Activated CD8-positive, alpha-beta T cell treated with anti-CD3 and anti-CD28 coated beads, Interleukin-2, amount 10 ng/mL, durations not matched to agents 7 days and 5 days (primary cell): ENCODE data around the gene CTNNA2. TPM values are rescaled to one million over a fixed set of nuclear protein-coding genes. Genes with fewer than 3 reads are reported as not detected.

Source experiments
- ATAC-seq: fragments of 150-1000 bp; cut with Tn5 transposase; one replicate; pipeline ENCODE4 v1.10.0; 2021; ENCODE audit warnings: moderate library complexity
- CTCF ChIA-PET: fragments of 350-600 bp; sonication (Branson Sonifier 250); formaldehyde crosslinking; loops from one replicate; lab custom pipeline; 2021; ENCODE audit warnings: antibody characterized with exemption; lab: Charles Lee
- POLR2A ChIA-PET: fragments of 350-600 bp; sonication (Branson Sonifier 250); formaldehyde crosslinking; loops from one replicate; lab custom pipeline; 2021; ENCODE audit warnings: antibody characterized with exemption; lab: Charles Lee
- DNase-seq: peaks from one replicate; pipeline ENCODE4 v3.0.0-alpha.2; 2020
- H3K27ac Mint-ChIP-seq: one replicate; pipeline ENCODE4 v1.8.0; 2021; ENCODE audit warnings: mild to moderate bottlenecking, mixed read lengths
- H3K27me3 Mint-ChIP-seq: one replicate; pipeline ENCODE4 v1.8.0; 2021; ENCODE audit warnings: low read depth, mixed read lengths
- H3K36me3 Mint-ChIP-seq: one replicate; pipeline ENCODE4 v1.8.0; 2021; ENCODE audit warnings: low read depth, mixed read lengths
- H3K4me1 Mint-ChIP-seq: one replicate; pipeline ENCODE4 v1.8.0; 2021; ENCODE audit warnings: low read depth, mixed read lengths
- H3K4me3 Mint-ChIP-seq: one replicate; pipeline ENCODE4 v1.8.0; 2021; ENCODE audit warnings: mild to moderate bottlenecking, mixed read lengths
- H3K9me3 Mint-ChIP-seq: one replicate; pipeline ENCODE4 v1.8.0; 2022; ENCODE audit warnings: mixed read lengths; ENCODE audit not compliant: insufficient read depth
- total RNA-seq, 2 experiments: library from RNA; stranded (reverse); gene quantifications; one replicate each; pipeline ENCODE4 v1.2.3, GENCODE V29; 2021

CTNNA2 gene
- total RNA-seq, 2 experiments from 2014 or later: not detected

DNA sequence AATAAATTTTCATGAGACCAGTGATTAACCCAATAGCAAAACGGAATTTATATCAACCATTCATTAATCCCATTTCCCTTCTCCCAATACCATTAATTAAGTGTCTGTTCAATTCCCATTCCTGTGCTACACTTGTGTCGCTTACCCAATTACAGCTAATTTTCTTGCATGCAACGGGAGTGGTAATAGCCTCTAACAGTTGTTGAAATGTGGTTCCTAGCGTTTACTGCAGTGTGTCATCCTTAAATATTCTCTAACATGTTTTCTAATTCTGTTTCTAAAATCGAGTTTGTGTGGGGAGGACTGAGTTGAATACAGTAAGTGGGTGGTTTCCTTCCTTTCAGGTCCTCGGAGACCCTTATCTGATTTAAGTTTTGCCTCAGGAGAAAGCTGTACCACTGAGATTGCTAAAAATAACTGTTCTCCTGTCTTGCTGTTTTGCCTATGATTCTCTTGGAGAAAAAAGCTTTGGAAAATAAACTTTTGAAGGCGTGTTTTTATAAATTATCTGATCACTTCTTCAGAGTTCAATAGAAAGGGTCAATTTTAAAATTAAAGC lies 851.0 kb downstream of the CTNNA2 start:
- no peaks in the 10 kb centered on the region for H3K36me3 Mint-ChIP-seq
- H3K27ac Mint-ChIP-seq: no peak overlapping the region
- H3K27me3 Mint-ChIP-seq: no peaks in the 10 kb centered on the region
- H3K4me3 Mint-ChIP-seq: no peak overlapping the region
- no peaks in the 10 kb centered on the region for H3K9me3 Mint-ChIP-seq
- ChIA-PET CTCF (no interaction called here), POLR2A (no interaction called here)
- DNase-seq (no peak), ATAC-seq (no peak)
- H3K4me1 Mint-ChIP-seq: no peaks in the 10 kb centered on the region

DNA sequence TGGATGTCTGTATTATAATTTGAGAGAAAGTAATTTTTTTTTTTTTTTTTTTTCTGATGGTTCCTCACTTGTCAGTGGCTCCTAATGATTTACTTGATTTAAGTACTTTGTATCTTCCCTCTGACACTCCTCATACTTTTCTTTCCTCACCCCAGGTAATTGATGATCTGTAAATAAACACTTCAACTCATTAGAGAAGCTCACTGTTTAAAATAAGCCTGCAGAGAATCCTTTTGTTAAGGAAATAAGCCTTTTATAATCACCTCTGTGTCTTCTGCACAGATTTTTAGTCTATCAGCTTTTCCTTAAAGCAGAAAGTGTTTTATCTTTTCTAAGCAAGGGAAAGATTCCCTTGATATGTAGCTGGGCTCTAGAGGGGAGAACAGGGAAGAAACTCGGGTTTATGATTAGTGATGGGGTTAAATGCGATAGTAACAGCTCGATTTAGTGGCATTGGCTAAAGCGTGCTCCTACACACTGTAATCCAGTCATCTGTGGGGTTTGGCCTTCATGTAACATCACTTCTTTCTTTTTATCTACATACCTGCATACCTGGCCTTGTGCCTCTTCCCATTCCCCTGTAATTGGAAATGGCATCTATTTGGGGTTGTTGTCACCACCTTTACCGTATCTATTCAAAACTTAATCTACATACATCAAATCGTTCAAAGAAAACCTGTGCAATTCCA lies 851.8 kb downstream of the CTNNA2 start:
- ChIA-PET CTCF (no interaction called here), POLR2A (no interaction called here)
- Mint-ChIP-seq H3K36me3 (no peaks in the 10 kb centered on the region), H3K27ac (no peak overlapping the region), H3K27me3 (no peaks in the 10 kb centered on the region), H3K4me1 (no peaks in the 10 kb centered on the region), H3K9me3 (no peaks in the 10 kb centered on the region), H3K4me3 (no peak overlapping the region)
- ATAC-seq (no peak), DNase-seq (no peak)

DNA sequence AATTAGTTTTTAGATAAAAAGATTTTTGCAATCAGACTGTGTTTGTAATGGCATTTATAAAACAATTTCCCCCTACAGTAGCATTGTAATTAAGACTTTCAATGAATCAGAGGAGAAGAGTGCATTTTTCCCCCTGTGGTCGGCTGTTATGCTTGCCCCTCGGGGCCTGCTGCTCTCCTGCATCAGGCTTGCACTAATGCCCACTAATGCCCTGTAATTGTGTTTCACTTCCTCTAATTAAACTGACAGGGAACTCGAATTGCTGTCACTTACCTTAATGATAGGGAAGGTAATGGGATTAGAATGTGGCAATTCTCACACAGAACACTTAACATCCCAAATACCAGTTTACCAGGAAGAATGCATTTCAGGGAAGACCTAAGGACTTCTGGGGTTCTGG lies 852.9 kb downstream of the CTNNA2 start:
- H3K4me3 Mint-ChIP-seq: no peak overlapping the region
- no peaks in the 10 kb centered on the region for H3K4me1 Mint-ChIP-seq
- CTCF ChIA-PET: no interaction called here
- no peaks in the 10 kb centered on the region for H3K9me3 Mint-ChIP-seq
- H3K36me3 Mint-ChIP-seq: no peaks in the 10 kb centered on the region
- no peaks in the 10 kb centered on the region for H3K27me3 Mint-ChIP-seq
- ATAC-seq (no peak), DNase-seq (no peak)
- POLR2A ChIA-PET: no interaction called here
- no peak overlapping the region for H3K27ac Mint-ChIP-seq

DNA sequence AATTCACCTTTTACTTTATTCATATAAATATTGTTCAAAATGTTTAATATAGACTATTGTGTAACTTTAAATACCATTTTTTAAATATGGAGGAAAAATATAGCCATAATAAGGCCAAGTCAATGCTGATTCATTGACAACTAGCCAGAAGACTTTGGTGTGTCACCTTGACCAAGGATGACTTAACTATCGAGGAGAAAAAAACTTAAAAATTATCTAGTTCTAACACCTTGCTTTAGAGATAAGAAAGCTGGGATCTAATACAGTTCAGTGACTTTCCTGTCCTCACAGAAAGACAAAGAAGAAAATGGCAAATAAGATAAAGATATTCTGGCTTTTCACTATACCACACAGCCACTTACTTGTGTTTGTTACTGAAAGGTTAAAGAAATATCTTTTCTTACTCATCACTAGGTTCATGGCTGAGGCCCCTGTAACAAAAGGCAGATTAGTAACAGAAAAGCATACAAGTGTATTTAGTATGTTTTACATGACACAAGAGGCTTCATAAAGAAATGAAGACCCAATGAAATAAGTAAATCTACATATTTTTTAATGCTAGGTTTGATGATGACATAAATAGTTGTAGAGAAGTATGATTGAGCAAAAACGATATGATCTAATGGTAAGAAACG lies 857.6 kb downstream of the CTNNA2 start:
- Mint-ChIP-seq H3K9me3 (no peaks in the 10 kb centered on the region), H3K36me3 (no peaks in the 10 kb centered on the region), H3K27me3 (no peaks in the 10 kb centered on the region), H3K4me1 (no peaks in the 10 kb centered on the region), H3K4me3 (no peak overlapping the region), H3K27ac (no peak overlapping the region)
- ATAC-seq: no peak
- ChIA-PET CTCF (no interaction called here), POLR2A (no interaction called here)
- DNase-seq: no peak

GRCh38 chr2:80374105-80374504 lies 861.3 kb downstream of the CTNNA2 start:
- no peak for ATAC-seq
- Mint-ChIP-seq H3K4me1 (no peaks in the 10 kb centered on the region), H3K9me3 (no peaks in the 10 kb centered on the region), H3K36me3 (no peaks in the 10 kb centered on the region), H3K4me3 (no peak overlapping the region), H3K27ac (no peak overlapping the region), H3K27me3 (no peaks in the 10 kb centered on the region)
- ChIA-PET POLR2A (no interaction called here), CTCF (no interaction called here)
- DNase-seq: no peak

DNA sequence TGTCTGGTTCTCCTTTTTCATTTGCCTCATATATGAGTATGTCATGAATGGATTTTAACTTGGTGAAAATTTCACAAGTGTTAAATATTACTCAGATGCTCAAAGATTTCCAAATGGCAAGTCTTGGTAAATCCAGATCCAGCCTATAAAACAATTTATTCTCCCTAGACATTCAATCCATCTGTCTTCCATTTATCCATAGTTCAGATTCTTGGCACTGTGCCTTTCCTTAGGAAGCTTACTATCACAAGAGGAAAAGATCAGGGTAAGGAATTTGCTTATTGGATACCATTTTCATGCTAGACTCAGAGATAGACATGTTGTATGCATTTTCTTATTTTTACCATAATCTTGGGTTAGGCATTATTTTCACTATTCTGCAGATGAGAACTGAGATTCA lies 864.2 kb downstream of the CTNNA2 start:
- ChIA-PET POLR2A (no interaction called here), CTCF (no interaction called here)
- DNase-seq (no peak), ATAC-seq (no peak)
- Mint-ChIP-seq H3K27me3 (no peaks in the 10 kb centered on the region), H3K4me1 (no peaks in the 10 kb centered on the region), H3K9me3 (no peaks in the 10 kb centered on the region), H3K36me3 (no peaks in the 10 kb centered on the region), H3K4me3 (no peak overlapping the region), H3K27ac (no peak overlapping the region)

GRCh38 chr2:80380736-80381135 lies 867.9 kb downstream of the CTNNA2 start:
- Mint-ChIP-seq H3K36me3 (no peaks in the 10 kb centered on the region), H3K27ac (no peak overlapping the region), H3K9me3 (no peaks in the 10 kb centered on the region), H3K4me3 (no peak overlapping the region), H3K27me3 (no peaks in the 10 kb centered on the region), H3K4me1 (no peaks in the 10 kb centered on the region)
- ChIA-PET POLR2A (no interaction called here), CTCF (no interaction called here)
- DNase-seq (no peak), ATAC-seq (no peak)

- DNase-seq (no peak), ATAC-seq (no peak)
- Mint-ChIP-seq H3K36me3 (no peaks in the 10 kb centered on the region), H3K27me3 (no peaks in the 10 kb centered on the region), H3K9me3 (no peaks in the 10 kb centered on the region), H3K4me1 (no peaks in the 10 kb centered on the region), H3K4me3 (no peak overlapping the region), H3K27ac (no peak overlapping the region)
- ChIA-PET POLR2A (no interaction called here), CTCF (no interaction called here)
Measured at GRCh38 chr2:80381666-80382065, 868.8 kb downstream of the CTNNA2 start.

DNA sequence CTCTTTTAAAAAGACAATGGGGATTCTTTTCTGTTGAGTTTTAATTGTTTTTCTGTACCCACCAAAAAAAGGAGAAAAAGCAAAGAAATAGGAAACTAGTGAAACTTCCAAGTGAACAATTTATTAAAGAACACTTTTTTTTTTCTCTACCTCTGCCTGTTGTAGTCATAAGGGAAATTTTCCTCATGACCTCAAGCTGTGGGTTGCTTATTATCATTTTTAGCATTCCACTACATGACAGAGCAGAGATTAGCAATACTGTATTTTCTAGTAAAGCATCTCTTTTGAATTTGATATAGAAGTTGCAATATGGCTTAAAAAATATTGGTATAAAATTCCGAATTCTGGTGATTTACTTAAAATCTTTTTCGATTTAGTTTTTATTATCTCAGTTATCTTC lies 879.6 kb downstream of the CTNNA2 start:
- Mint-ChIP-seq H3K4me1 (no peaks in the 10 kb centered on the region), H3K4me3 (no peak overlapping the region), H3K27me3 (no peaks in the 10 kb centered on the region), H3K27ac (no peak overlapping the region), H3K36me3 (no peaks in the 10 kb centered on the region), H3K9me3 (peaks cover 5% of the 10 kb centered on the region)
- POLR2A ChIA-PET: no interaction called here
- CTCF ChIA-PET: no interaction called here
- ATAC-seq (no peak), DNase-seq (no peak)

DNA sequence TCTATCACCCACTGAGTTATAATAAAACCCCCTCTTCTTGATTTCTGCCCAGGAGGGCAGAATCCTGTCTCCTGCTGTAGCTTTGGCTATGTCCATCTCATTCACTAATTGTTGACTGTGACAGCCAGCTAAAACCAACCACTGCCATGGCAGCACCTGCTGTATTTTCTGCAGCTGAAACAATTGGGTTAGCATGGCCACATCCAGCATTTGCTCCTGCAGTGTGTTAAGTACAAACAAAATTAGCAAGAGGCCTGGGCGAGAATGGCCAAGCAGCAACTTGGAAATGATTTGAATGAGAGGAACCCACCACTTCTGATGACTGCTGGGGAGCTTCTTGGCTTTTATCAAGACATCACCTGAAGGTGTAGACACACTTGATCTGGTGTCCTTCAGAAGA lies 881.1 kb downstream of the CTNNA2 start:
- Mint-ChIP-seq H3K4me3 (no peak overlapping the region), H3K36me3 (no peaks in the 10 kb centered on the region), H3K4me1 (no peaks in the 10 kb centered on the region), H3K27me3 (no peaks in the 10 kb centered on the region), H3K9me3 (no peaks in the 10 kb centered on the region), H3K27ac (no peak overlapping the region)
- DNase-seq (no peak), ATAC-seq (no peak)
- CTCF ChIA-PET: no interaction called here
- POLR2A ChIA-PET: no interaction called here

DNA sequence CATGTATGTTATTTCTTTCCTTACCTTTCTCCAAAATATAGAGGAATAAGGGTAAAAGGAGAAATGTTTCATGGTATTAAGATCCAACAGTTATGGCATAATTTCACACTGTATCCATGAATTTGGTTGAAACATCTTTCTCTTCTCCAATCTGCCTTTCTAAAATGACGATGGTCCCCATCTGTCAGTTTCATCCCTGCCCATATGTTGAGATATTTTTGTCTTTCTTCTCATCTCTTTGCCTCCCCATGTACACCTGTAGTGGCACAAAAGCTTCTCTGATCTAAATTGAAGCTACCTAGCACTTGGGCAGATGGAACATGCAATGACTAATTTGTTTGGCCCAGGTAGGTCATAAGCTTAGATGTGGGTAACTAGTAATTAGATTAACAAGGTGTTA lies 882.4 kb downstream of the CTNNA2 start:
- DNase-seq (no peak), ATAC-seq (no peak)
- ChIA-PET CTCF (no interaction called here), POLR2A (no interaction called here)
- no peaks in the 10 kb centered on the region for H3K9me3 Mint-ChIP-seq
- no peak overlapping the region for H3K4me3 Mint-ChIP-seq
- H3K36me3 Mint-ChIP-seq: no peaks in the 10 kb centered on the region
- no peaks in the 10 kb centered on the region for H3K27me3 Mint-ChIP-seq
- H3K27ac Mint-ChIP-seq: no peak overlapping the region
- H3K4me1 Mint-ChIP-seq: no peaks in the 10 kb centered on the region

DNA sequence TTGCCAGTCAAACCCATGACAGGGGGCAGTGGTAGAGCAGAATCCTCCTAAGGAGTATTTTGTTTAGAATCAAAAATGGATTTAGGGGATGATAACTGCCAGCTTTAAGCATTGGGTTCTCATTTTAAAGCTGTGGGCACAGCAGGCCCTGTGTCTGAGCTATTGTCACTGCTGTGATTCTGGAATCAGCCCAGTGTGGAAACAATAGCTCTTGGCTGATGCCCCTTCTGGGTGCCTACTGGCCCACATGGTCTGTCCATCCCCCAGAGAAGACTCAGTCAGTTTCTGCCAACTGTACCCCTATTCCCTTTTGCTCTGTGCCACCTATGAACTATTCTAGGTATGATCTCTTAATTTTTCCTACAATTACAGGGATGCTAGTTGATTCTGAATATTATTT lies 883.4 kb downstream of the CTNNA2 start:
- Mint-ChIP-seq H3K4me1 (no peaks in the 10 kb centered on the region), H3K4me3 (no peak overlapping the region), H3K9me3 (no peaks in the 10 kb centered on the region), H3K27me3 (no peaks in the 10 kb centered on the region), H3K27ac (no peak overlapping the region), H3K36me3 (no peaks in the 10 kb centered on the region)
- ChIA-PET POLR2A (no interaction called here), CTCF (no interaction called here)
- ATAC-seq (no peak), DNase-seq (no peak)
